Measurements from ENCODE around the gene FCRLA.
"Not testable (repeated sequence)": the region's sequence is repeated elsewhere in the genome, so short reads cannot be mapped to it uniquely, and the experiment has no call there.

Gene FCRLA

GRCh38 chr1:161678500-161678899 is 28.5 kb upstream of the FCRLA start:
- in situ Hi-C loops (cut with MboI; ENCODE audit: low sequenced_read_pairs) = no loop called here
- H3K27me3 ChIP-seq (ENCODE audit: low read depth) = peaks cover 4% of the 10 kb centered on the region; the same call in 1 of the 2 replicates

DNA sequence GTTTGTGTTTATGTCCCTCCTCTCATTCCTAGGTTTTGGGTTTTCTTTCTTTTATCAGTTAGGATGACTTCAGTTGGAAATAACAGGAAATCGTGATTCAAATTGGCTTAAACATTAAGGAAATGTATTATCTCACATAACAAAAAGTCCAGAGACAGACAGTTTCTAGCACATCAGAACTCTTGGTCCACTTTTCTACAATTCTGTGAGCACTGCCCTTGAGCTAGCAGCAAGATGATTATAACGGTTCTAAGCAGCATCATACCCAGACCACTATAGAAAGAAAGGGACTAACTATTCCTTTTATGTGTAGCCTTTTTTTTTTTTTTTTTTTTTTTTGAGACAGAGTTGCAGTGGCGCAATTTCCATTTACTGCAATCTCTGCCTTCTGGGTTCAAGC is 25.1 kb upstream of the FCRLA start:
- in situ Hi-C loops (cut with MboI; ENCODE audit: low sequenced_read_pairs) = no loop called here
- no peak for DNase-seq (ENCODE audit: low spot score in 2 of 2)

More at GRCh38 chr1:161678500-161678899, 28.5 kb upstream of the FCRLA start:
- Histone ChIP-seq H3K4me1 (no peaks in the 10 kb centered on the region), H3K4me3 (no peak overlapping the region), H3K9me3 (no peaks in the 10 kb centered on the region), H3K36me3 (replicated peaks) (no peaks in the 10 kb centered on the region)
- DNase-seq (ENCODE audit: low spot score in 2 of 2) = no peak

DNA sequence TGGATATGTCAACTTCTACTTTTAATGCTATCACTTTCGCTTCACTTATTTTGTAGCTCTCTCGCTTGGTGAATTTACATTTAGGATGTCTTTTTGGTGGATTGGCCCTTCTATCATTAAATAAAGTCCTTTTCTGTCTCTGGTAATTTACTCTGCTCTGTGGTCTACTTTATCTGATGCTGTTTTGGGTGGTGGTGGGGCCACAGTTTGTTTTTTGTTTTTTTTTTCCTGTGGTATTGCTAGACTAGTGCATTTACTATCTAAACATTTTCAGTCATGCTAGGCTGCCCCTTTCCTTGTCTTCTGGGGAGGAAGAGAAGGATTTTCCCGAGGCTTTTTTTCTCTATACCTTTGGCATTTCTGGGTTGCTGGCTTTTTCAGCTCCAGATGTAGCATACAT is 18.1 kb upstream of the FCRLA start:
- no peak for DNase-seq (ENCODE audit: low spot score in 2 of 2)
- in situ Hi-C loops (cut with MboI; ENCODE audit: low sequenced_read_pairs) = no loop called here
- Histone ChIP-seq H3K9me3 (no peaks in the 10 kb centered on the region), H3K4me3 (no peak overlapping the region), H3K4me1 (no peaks in the 10 kb centered on the region), H3K27me3 (ENCODE audit: low read depth) (peaks cover 3% of the 10 kb centered on the region), H3K36me3 (replicated peaks) (no peaks in the 10 kb centered on the region)

More for the DNA sequence above, 25.1 kb upstream of the FCRLA start:
- Histone ChIP-seq H3K27me3 (ENCODE audit: low read depth) (peaks cover 6% of the 10 kb centered on the region), H3K36me3 (replicated peaks) (no peaks in the 10 kb centered on the region), H3K9me3 (no peaks in the 10 kb centered on the region), H3K4me3 (no peak overlapping the region), H3K4me1 (no peaks in the 10 kb centered on the region)

DNA sequence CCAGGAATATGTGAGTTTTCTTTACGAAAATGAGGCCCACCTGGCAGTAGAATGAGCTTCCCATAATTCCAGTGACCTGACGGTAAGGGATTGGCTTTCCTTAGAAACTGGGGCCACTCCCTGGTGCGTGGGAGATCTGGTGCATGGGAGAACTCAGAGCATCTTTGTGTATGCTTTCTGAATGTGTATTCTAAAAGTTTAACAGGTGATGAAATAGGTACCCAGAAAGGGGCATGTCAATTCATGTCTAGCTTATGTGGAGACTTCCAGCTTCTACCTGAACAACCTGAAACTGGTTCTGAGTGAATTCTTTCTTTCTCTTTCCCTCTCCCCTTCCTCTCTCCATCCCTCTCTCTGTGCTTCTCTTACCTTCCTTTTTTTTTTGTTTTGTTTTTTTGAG is 15.2 kb upstream of the FCRLA start:
- H3K36me3 ChIP-seq (replicated peaks) = no peaks in the 10 kb centered on the region
- H3K9me3 ChIP-seq = no peaks in the 10 kb centered on the region
- in situ Hi-C loops (cut with MboI; ENCODE audit: low sequenced_read_pairs) = no loop called here
- no peaks in the 10 kb centered on the region; the same call in 1 of the 2 replicates for H3K27me3 ChIP-seq (ENCODE audit: low read depth)
- H3K4me1 ChIP-seq = no peaks in the 10 kb centered on the region
- H3K4me3 ChIP-seq = no peak overlapping the region
- no peak for DNase-seq (ENCODE audit: low spot score in 2 of 2)

- in situ Hi-C loops (cut with MboI; ENCODE audit: low sequenced_read_pairs); H3K27me3 ChIP-seq (ENCODE audit: low read depth); DNase-seq (ENCODE audit: low spot score in 2 of 2): not testable (repeated sequence)
Measured at GRCh38 chr1:161693020-161693712, 13.9 kb upstream of the FCRLA start.

DNA sequence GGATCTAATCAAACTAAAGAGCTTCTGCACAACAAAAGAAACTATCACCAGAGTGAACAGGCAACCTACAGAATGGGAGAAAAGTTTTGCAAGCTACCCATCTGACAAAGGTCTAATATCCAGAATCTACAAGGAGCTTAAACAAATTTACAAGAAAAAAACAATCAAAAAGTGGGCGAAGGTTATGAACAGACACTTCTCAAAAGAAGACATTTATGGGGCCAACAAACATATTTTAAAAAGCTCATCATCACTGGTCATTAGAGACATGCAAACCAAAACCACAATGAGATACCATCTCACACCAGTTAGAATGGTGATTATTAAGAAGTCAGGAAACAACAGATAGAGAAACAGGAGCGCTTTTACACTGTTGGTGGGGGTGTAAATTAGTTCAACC is 8.7 kb upstream of the FCRLA start:
- H3K4me1 ChIP-seq; DNase-seq (ENCODE audit: low spot score in 2 of 2); in situ Hi-C loops (cut with MboI; ENCODE audit: low sequenced_read_pairs); H3K9me3 ChIP-seq; H3K4me3 ChIP-seq; H3K36me3 ChIP-seq (replicated peaks); H3K27me3 ChIP-seq (ENCODE audit: low read depth): not testable (repeated sequence)

More at GRCh38 chr1:161693020-161693712, 13.9 kb upstream of the FCRLA start:
- H3K4me3 ChIP-seq; H3K36me3 ChIP-seq (replicated peaks); H3K9me3 ChIP-seq; H3K4me1 ChIP-seq: not testable (repeated sequence)

DNA sequence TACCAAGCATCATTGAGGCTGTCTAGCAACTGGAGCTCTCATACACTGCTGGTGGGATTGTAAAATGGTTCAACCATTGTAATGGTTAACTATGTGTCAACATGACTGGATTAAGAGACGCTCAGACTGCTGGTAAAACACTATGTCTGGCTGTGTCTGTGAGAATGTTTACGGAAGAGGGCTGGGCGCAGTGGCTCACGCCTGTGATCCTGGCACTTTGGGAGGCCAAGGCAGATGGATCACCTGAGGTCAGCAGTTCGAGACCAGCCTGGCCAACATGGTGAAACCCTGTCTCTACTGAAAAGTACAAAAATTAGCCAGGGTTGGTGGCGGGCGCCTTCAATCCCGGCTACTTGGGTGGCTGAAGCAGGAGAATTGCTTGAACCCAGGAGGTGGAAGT is 4.8 kb upstream of the FCRLA start:
- H3K9me3 ChIP-seq = no peaks in the 10 kb centered on the region
- in situ Hi-C loops (cut with MboI; ENCODE audit: low sequenced_read_pairs) = no loop called here
- H3K27me3 ChIP-seq (ENCODE audit: low read depth) = no peaks in the 10 kb centered on the region
- H3K36me3 ChIP-seq (replicated peaks) = no peaks in the 10 kb centered on the region
- no peak overlapping the region for H3K4me3 ChIP-seq
- peak; percentile 52 to 53 for DNase-seq (ENCODE audit: low spot score in 2 of 2)
- peaks cover 3% of the 10 kb centered on the region for H3K4me1 ChIP-seq

DNA sequence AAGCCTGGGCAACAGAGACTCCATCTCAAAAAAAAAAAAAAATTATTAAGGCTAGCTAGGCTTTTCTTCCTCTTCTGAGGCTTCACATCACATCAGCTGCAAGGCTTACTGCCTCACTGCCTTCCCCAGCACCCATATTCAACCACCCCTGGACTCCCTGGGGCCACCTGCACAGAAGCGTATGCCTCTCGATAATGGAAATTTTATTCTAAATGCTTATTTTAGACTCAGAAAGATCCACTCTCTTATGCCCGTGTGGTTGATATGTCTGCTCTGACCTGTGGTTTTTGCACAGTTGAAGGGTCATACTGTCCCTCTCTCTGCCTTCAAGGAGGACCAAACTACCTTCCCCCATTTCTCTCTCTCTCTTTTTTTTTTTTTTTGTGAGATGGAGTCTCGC is 1.5 kb upstream of the FCRLA start:
- H3K9me3 ChIP-seq = no peaks in the 10 kb centered on the region
- no peaks in the 10 kb centered on the region for H3K36me3 ChIP-seq (replicated peaks)
- peaks cover 3% of the 10 kb centered on the region for H3K4me1 ChIP-seq
- in situ Hi-C loops (cut with MboI; ENCODE audit: low sequenced_read_pairs) = no loop called here
- DNase-seq (ENCODE audit: low spot score in 2 of 2) = no peak
- H3K4me3 ChIP-seq = no peak overlapping the region
- no peaks in the 10 kb centered on the region for H3K27me3 ChIP-seq (ENCODE audit: low read depth)

DNA sequence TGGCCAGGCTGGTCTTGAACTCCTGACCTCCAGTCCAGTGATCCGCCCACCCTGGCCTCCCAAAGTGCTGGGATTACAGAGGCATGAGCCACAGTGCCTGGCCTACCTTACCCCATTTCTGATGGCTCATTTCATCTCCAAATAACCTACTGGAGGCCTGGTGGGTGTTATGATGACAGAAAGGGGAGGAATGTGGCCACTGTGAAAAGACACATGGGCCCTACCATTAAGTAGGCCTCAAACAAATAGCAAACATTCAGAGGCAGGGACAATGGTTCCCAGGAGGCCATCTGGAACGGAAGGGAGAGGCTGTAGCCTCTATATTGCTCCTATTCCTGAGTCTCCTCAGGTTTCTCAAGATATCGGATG is 932 bp upstream of the FCRLA start:
- Histone ChIP-seq H3K4me1 (peaks cover 3% of the 10 kb centered on the region), H3K4me3 (no peak overlapping the region), H3K27me3 (ENCODE audit: low read depth) (no peaks in the 10 kb centered on the region), H3K9me3 (no peaks in the 10 kb centered on the region), H3K36me3 (replicated peaks) (no peaks in the 10 kb centered on the region)
- in situ Hi-C loops (cut with MboI; ENCODE audit: low sequenced_read_pairs) = no loop called here
- no peak for DNase-seq (ENCODE audit: low spot score in 2 of 2)

DNA sequence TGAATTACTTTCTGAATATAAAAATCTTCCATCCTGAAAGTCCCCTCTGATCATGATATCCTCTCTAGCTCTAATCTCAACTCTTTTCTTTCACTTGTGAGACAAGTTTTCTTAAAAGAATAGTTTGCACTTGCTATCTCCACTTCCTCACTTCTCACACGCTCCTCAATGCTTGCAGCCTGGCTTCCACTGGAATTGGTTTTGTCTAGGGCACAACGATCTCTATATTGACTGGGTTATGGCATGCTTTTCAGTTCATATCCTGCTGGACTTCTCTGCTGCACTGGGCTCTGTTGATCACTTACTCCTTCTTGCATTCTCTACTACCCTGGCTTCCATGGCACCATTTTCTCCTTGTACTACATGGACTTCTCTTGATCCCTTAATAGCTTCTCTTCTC is 474 bp downstream of the FCRLA start:
- Histone ChIP-seq H3K9me3 (no peaks in the 10 kb centered on the region), H3K4me3 (no peak overlapping the region), H3K36me3 (replicated peaks) (no peaks in the 10 kb centered on the region), H3K27me3 (ENCODE audit: low read depth) (no peaks in the 10 kb centered on the region), H3K4me1 (peaks cover 3% of the 10 kb centered on the region)
- in situ Hi-C loops (cut with MboI; ENCODE audit: low sequenced_read_pairs) = no loop called here
- no peak for DNase-seq (ENCODE audit: low spot score in 2 of 2)

DNA sequence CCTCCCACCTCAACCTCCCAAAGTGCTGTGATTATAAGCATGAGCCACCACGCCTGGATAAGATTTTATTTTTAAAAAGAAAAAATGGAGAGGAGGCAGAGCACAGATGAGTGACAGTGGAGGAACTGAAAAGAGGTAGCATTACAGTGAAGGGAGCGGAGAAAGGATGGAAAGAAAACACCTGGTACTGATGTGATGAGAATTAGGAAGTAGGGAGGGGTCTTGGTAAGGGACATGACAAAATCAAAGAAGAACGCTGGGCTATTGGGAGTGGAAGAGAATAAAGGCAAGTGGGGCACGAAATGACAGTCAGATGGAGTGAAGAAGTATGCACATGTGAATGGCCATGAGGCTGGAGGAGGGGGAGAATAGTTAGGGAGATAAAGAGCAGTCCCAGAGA is 2.3 kb downstream of the FCRLA start:
- Histone ChIP-seq H3K27me3 (ENCODE audit: low read depth) (no peaks in the 10 kb centered on the region), H3K36me3 (replicated peaks) (no peaks in the 10 kb centered on the region), H3K9me3 (no peaks in the 10 kb centered on the region), H3K4me3 (no peak overlapping the region), H3K4me1 (no peaks in the 10 kb centered on the region)
- no peak for DNase-seq (ENCODE audit: low spot score in 2 of 2)
- in situ Hi-C loops (cut with MboI; ENCODE audit: low sequenced_read_pairs) = no loop called here

- Histone ChIP-seq H3K27me3 (ENCODE audit: low read depth) (no peaks in the 10 kb centered on the region), H3K4me1 (no peaks in the 10 kb centered on the region)
- in situ Hi-C loops (cut with MboI; ENCODE audit: low sequenced_read_pairs) = no loop called here
Measured at GRCh38 chr1:161710560-161710959, 3.5 kb downstream of the FCRLA start.

GRCh38 chr1:161718559-161719324 is 11.7 kb downstream of the FCRLA start:
- in situ Hi-C loops (cut with MboI; ENCODE audit: low sequenced_read_pairs) = no loop called here
- no peaks in the 10 kb centered on the region for H3K9me3 ChIP-seq
- H3K27me3 ChIP-seq (ENCODE audit: low read depth) = no peaks in the 10 kb centered on the region
- H3K36me3 ChIP-seq (replicated peaks) = no peaks in the 10 kb centered on the region
- H3K4me3 ChIP-seq = no peak overlapping the region
- no peak for DNase-seq (ENCODE audit: low spot score in 2 of 2)
- no peaks in the 10 kb centered on the region for H3K4me1 ChIP-seq

More at GRCh38 chr1:161710560-161710959, 3.5 kb downstream of the FCRLA start:
- H3K36me3 ChIP-seq (replicated peaks) = no peaks in the 10 kb centered on the region
- no peaks in the 10 kb centered on the region for H3K9me3 ChIP-seq
- H3K4me3 ChIP-seq = no peak overlapping the region
- DNase-seq (ENCODE audit: low spot score in 2 of 2) = no peak

DNA sequence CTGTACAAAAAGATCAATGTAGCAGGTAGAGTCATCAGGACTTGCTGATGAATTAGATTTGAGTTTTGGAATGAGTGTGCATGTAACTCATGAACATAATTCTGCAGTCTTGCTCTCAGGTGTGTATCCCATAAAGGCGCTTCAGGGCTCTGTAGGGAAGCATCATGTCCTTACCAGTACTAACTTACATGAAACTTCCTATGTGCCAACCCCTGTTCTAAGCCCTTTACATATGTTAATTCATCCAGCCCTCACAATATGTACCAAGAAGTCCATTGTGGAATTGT is 12.2 kb downstream of the FCRLA start:
- no peak for DNase-seq (ENCODE audit: low spot score in 2 of 2)
- H3K4me1 ChIP-seq = no peaks in the 10 kb centered on the region

More for the DNA sequence above, 12.2 kb downstream of the FCRLA start:
- no peak overlapping the region for H3K4me3 ChIP-seq
- in situ Hi-C loops (cut with MboI; ENCODE audit: low sequenced_read_pairs) = no loop called here
- no peaks in the 10 kb centered on the region for H3K27me3 ChIP-seq (ENCODE audit: low read depth)
- no peaks in the 10 kb centered on the region for H3K9me3 ChIP-seq
- H3K36me3 ChIP-seq (replicated peaks) = no peaks in the 10 kb centered on the region
